Bladder microvascular endothelial cell (primary cell): ENCODE results near the gene CCNL2. TPM values are rescaled to one million over a fixed set of nuclear protein-coding genes. Genes with fewer than 3 reads are reported as not detected.

Experiments used
- total RNA-seq: library from RNA; depleted of rRNA; stranded (reverse); fragments of >200 nt; gene quantifications from 2 replicates; pipeline ENCODE4 v1.2.3, GENCODE V29; 2014

The CCNL2 gene
- 54.7 and 196 TPM in 2 replicates for total RNA-seq

GRCh38 chr1:1399187-1399871, at the start of gene CCNL2:
Gene CCNL2 (minus strand): TSS chr1:1399335. CDS start chr1:1399306, 29 bp downstream.

GRCh38 chr1:1435106-1435903, 36.2 kb upstream of the CCNL2 start, which contains the start of gene VWA1:
Gene VWA1 (plus strand): TSS chr1:1435690. CDS start chr1:1435749, 59 bp downstream.

GRCh38 chr1:1421147-1421906, 22.2 kb upstream of the CCNL2 start, which contains the start of gene ANKRD65:
Gene ANKRD65 (minus strand): TSS chr1:1421276. CDS start chr1:1421005, 271 bp downstream.

GRCh38 chr1:1406821-1407635, 7.9 kb upstream of the CCNL2 start, which contains the start of gene MRPL20:
Gene MRPL20 (minus strand): TSS chr1:1407293. CDS start chr1:1407217, 76 bp downstream.

GRCh38 chr1:1374929-1375662, 24.0 kb downstream of the CCNL2 start, which contains the start of gene AURKAIP1:
Gene AURKAIP1 (minus strand): TSS chr1:1375207. CDS start chr1:1374756, 451 bp downstream.

GRCh38 chr1:1358433-1359271, 40.5 kb downstream of the CCNL2 start, which contains the start of gene MXRA8:
Gene MXRA8 (minus strand): TSS chr1:1358555. CDS start chr1:1358504, 51 bp downstream.

GRCh38 chr1:1349256-1350012, 49.7 kb downstream of the CCNL2 start, which contains the start of gene DVL1:
Gene DVL1 (minus strand): TSS chr1:1349418. CDS start chr1:1349065, 353 bp downstream.

Other genes starting within 250 kb of the CCNL2 start
- not detected in 2 replicates for gene TTLL10, start 225.5 kb downstream of the CCNL2 start, total RNA-seq
- 1.0 TPM in 1 of 2 replicates, not detected in the other for gene TNFRSF18, start 192.7 kb downstream of the CCNL2 start, total RNA-seq
- 2.1 and 7.7 TPM in 2 replicates for gene TNFRSF4, start 185.2 kb downstream of the CCNL2 start, total RNA-seq
- 89.2 and 155 TPM in 2 replicates for gene SDF4, start 167.3 kb downstream of the CCNL2 start, total RNA-seq
- 16.5 and 25.5 TPM in 2 replicates for gene B3GALT6, start 167.1 kb downstream of the CCNL2 start, total RNA-seq
- gene C1QTNF12, start 152.6 kb downstream of the CCNL2 start, total RNA-seq: 0.32 and 0.57 TPM in 2 replicates
- gene UBE2J2, start 125.5 kb downstream of the CCNL2 start, total RNA-seq: 35.9 and 53.0 TPM in 2 replicates
- under 0.01 and 0.63 TPM in 2 replicates for gene SCNN1D, start 118.9 kb downstream of the CCNL2 start, total RNA-seq
- 15.5 and 45.4 TPM in 2 replicates for gene ACAP3, start 91.4 kb downstream of the CCNL2 start, total RNA-seq
- 9.1 and 10.5 TPM in 2 replicates for gene PUSL1, start 90.7 kb downstream of the CCNL2 start, total RNA-seq
- 54.6 and 91.5 TPM in 2 replicates for gene INTS11, start 74.7 kb downstream of the CCNL2 start, total RNA-seq
- gene CPTP, start 74.5 kb downstream of the CCNL2 start, total RNA-seq: 15.1 and 16.4 TPM in 2 replicates
- 0.31 and 0.32 TPM in 2 replicates for gene TAS1R3, start 68.1 kb downstream of the CCNL2 start, total RNA-seq
- 36.1 and 52.0 TPM in 2 replicates for gene DVL1, start 49.9 kb downstream of the CCNL2 start, total RNA-seq
- 0.38 and 0.97 TPM in 2 replicates for gene MXRA8, start 40.8 kb downstream of the CCNL2 start, total RNA-seq
- 70.4 and 101 TPM in 2 replicates for gene AURKAIP1, start 24.1 kb downstream of the CCNL2 start, total RNA-seq
- 62.6 and 82.6 TPM in 2 replicates for gene MRPL20, start 8.0 kb upstream of the CCNL2 start, total RNA-seq
- gene ANKRD65, start 21.9 kb upstream of the CCNL2 start, total RNA-seq: 0.25 and 0.32 TPM in 2 replicates
- gene VWA1, start 36.4 kb upstream of the CCNL2 start, total RNA-seq: 19.4 and 34.7 TPM in 2 replicates
- 1.4 TPM in 1 of 2 replicates, not detected in the other for gene ATAD3C, start 50.4 kb upstream of the CCNL2 start, total RNA-seq
- 17.9 and 21.2 TPM in 2 replicates for gene ATAD3B, start 72.4 kb upstream of the CCNL2 start, total RNA-seq
- 28.0 and 37.1 TPM in 2 replicates for gene ATAD3A, start 112.8 kb upstream of the CCNL2 start, total RNA-seq
- gene TMEM240, start 141.3 kb upstream of the CCNL2 start, total RNA-seq: 2.1 and 2.4 TPM in 2 replicates
- 45.8 and 64.1 TPM in 2 replicates for gene SSU72, start 175.5 kb upstream of the CCNL2 start, total RNA-seq
- gene FNDC10, start 200.8 kb upstream of the CCNL2 start, total RNA-seq: 0.16 and 0.94 TPM in 2 replicates
- gene MIB2, start 216.2 kb upstream of the CCNL2 start, total RNA-seq: 31.1 and 68.6 TPM in 2 replicates
- 0.16 and 0.19 TPM in 2 replicates for gene MMP23B, start 232.8 kb upstream of the CCNL2 start, total RNA-seq